ENCODE measurements around the gene METAP1. TPM values are rescaled to one million over a fixed set of nuclear protein-coding genes. Genes with fewer than 3 reads are reported as not detected.
"Not testable (repeated sequence)": the region's sequence is repeated elsewhere in the genome, so short reads cannot be mapped to it uniquely, and the experiment has no call there.

Gene METAP1
- total RNA-seq, 1 donor from 2014 or later, result 41.9 TPM

DNA sequence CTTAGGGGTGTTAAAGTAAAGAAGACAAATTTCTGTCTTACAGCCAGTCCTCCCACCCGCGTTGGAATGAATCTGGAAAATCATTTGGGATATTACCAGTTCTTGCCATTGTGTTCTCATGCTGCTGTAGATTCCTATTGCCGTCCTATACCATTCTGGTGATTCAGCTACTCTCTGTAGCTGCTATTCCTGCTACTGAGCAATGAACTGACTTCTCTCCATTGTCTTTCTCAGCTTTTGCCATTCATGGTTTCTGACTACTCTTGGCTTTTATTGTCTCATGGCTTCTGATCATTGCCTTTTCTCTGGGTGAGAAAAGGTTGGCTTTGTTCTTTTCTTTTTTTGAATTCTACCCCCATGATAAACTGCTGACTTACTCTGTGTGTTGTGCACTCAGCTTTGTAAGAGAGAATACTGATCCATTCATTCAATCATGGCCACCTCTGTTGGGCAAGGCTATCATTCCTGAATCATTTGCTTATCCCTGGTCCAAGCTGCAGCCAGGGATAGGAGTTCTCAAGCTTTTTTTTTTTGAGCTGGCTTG lies 27.7 kb upstream of the METAP1 start:
- no peaks in the 10 kb centered on the region for H3K36me3 ChIP-seq (ENCODE audit: control insufficient read depth, insufficient read depth, low read length)
- H3K27me3 ChIP-seq (ENCODE audit: control insufficient read depth, insufficient read depth, low read length), result no peaks in the 10 kb centered on the region
- H3K4me3 ChIP-seq (ENCODE audit: low read depth, low read length), result no peak overlapping the region
- DNase-seq (ENCODE audit: low read depth), result no peak
- TF ChIP-seq, protein P1, sequence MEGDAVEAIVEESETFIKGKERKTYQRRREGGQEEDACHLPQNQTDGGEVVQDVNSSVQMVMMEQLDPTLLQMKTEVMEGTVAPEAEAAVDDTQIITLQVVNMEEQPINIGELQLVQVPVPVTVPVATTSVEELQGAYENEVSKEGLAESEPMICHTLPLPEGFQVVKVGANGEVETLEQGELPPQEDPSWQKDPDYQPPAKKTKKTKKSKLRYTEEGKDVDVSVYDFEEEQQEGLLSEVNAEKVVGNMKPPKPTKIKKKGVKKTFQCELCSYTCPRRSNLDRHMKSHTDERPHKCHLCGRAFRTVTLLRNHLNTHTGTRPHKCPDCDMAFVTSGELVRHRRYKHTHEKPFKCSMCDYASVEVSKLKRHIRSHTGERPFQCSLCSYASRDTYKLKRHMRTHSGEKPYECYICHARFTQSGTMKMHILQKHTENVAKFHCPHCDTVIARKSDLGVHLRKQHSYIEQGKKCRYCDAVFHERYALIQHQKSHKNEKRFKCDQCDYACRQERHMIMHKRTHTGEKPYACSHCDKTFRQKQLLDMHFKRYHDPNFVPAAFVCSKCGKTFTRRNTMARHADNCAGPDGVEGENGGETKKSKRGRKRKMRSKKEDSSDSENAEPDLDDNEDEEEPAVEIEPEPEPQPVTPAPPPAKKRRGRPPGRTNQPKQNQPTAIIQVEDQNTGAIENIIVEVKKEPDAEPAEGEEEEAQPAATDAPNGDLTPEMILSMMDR (IDR thresholded peaks at IDR 0.05; ENCODE audit: insufficient read depth, low read length, severe bottlenecking), result no peak
- FAIRE-seq, result no peak

DNA sequence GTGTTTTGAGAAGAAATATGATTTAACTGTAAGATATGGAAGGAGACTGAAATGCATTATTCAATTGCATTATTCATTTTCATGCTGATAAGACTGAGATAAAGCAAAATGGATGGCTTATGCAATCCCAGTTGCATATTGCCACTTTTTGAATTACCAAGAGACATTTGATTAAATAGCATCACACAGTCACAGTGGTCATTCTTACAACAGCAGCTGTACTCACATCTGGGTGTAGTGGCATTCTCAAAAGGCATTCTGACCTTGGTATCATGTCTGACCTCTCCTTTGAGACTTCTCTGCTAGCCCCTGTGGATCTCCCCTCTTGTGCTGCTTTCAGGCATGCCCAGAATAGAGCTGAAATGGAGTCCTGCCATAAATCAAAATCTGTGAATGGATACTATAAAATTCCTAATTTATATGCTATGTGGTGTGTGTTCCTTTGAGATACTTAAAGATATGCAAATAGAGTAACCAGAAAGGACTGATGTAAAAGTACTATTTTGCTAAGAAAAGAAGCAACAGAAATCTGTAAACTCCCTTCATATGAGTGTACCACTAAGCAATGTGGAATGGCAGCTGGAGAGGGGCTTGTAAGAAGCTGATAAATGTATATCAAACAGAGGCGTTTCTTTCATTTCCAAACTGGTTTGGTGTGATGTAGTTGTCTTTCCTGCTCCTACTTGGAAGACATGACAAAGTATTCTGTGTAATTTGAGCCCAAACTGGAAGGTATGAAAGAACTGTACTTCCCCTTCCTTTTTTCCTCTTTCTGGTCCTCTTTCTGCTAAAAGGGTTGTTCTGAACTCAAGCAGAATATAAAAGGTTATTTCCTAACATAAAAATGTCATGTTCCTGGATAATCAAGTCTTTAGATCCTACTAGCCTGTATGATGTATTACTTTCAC lies 25.4 kb upstream of the METAP1 start:
- peak; percentile 35 for DNase-seq (ENCODE audit: low read depth)
- no peak for FAIRE-seq
- Histone ChIP-seq H3K27me3 (ENCODE audit: control insufficient read depth, insufficient read depth, low read length) (no peaks in the 10 kb centered on the region), H3K36me3 (ENCODE audit: control insufficient read depth, insufficient read depth, low read length) (no peaks in the 10 kb centered on the region), H3K4me3 (ENCODE audit: low read depth, low read length) (no peak overlapping the region)
- TF ChIP-seq, protein P1 (IDR thresholded peaks at IDR 0.05; ENCODE audit: insufficient read depth, low read length, severe bottlenecking), result no peak

DNA sequence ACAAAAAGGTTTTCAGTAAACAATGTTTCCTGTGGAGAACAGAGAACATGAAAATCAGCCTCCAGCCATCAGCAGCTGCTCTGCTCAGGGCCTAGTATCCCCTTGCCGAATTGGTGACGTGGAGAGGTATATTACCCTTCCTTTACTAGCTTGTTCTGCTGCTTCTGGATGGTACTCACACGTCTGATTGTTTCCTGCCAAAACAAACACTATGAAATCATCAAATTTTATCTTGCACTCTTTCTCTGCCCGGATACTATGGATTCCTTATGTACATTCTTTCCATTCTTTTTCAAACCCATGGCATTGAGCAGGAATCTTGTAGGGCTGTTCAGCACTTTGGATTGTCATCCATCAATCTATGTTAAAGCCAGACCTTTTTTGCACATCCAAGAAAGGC lies 18.8 kb upstream of the METAP1 start:
- no peak for FAIRE-seq

DNA sequence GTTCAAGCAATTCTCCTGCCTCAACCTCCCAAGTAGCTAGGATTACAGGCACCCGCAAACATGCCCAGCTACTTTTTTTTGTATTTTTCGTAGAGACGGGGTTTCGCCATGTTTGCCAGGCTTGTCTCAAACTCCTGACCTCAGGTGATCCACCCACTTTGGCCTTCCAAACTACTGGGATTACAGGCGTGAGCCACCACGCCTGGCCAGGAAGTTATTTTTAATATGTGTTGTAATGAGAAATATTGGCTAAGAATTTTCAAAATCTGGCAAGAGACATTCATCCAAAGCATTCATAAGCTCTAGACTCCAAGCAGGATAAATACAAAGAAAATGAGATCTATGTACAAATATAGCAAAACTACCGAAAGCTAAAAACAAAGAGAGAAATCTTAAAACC lies 18.0 kb upstream of the METAP1 start:
- FAIRE-seq (no peak), DNase-seq (ENCODE audit: low read depth) (no peak)
- H3K27me3 ChIP-seq (ENCODE audit: control insufficient read depth, insufficient read depth, low read length), result no peaks in the 10 kb centered on the region
- TF ChIP-seq, protein P1 (IDR thresholded peaks at IDR 0.05; ENCODE audit: insufficient read depth, low read length, severe bottlenecking), result no peak
- no peak overlapping the region for H3K4me3 ChIP-seq (ENCODE audit: low read depth, low read length)
- H3K36me3 ChIP-seq (ENCODE audit: control insufficient read depth, insufficient read depth, low read length), result no peaks in the 10 kb centered on the region

More for the DNA sequence above, 18.8 kb upstream of the METAP1 start:
- Histone ChIP-seq H3K36me3 (ENCODE audit: control insufficient read depth, insufficient read depth, low read length) (no peaks in the 10 kb centered on the region), H3K27me3 (ENCODE audit: control insufficient read depth, insufficient read depth, low read length) (no peaks in the 10 kb centered on the region), H3K4me3 (ENCODE audit: low read depth, low read length) (no peak overlapping the region)
- TF ChIP-seq, protein P1 (IDR thresholded peaks at IDR 0.05; ENCODE audit: insufficient read depth, low read length, severe bottlenecking), result no peak
- DNase-seq (ENCODE audit: low read depth), result peak; percentile 83

DNA sequence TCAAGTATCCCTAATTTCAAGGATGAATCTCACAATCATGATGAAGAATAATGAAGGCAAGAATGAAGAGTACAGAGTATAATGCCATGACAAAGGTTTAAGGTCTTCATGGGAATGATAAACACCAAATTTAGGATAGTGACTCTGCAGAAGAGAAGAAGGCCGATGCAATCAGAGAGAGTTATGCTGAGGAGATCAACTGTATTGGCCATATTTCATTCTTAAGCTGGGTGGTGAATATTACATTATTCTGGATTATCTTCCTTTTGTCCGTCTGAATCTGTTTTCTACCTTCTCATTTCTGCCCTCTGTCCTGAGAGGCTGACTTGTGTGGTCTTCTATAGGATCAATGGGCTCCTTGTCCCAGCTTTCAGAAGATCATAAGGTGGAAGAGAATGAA lies 7.8 kb upstream of the METAP1 start:
- no peak overlapping the region for H3K4me3 ChIP-seq (ENCODE audit: low read depth, low read length)
- DNase-seq (ENCODE audit: low read depth) (no peak), FAIRE-seq (no peak)
- H3K36me3 ChIP-seq (ENCODE audit: control insufficient read depth, insufficient read depth, low read length), result no peaks in the 10 kb centered on the region
- no peaks in the 10 kb centered on the region for H3K27me3 ChIP-seq (ENCODE audit: control insufficient read depth, insufficient read depth, low read length)
- TF ChIP-seq, protein P1 (IDR thresholded peaks at IDR 0.05; ENCODE audit: insufficient read depth, low read length, severe bottlenecking), result no peak

DNA sequence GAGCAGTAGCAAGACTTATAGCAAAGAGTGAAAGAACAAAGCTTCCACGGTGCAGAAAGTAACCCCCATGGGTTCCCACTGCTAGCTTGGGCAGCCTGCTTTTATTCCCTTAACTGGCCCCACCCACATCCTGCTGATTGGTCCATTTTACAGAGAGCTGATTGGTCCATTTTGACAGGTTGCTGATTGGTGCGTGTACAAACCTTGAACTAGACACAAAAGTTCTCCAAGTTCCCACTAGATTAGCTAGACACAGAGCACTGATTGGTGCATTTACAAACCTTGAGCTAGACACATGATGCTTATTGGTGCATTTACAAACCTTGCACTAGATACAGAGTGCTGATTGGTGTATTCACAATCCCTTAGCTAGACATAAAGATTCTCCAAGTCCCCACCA lies 2.7 kb upstream of the METAP1 start:
- FAIRE-seq; H3K4me3 ChIP-seq (ENCODE audit: low read depth, low read length); DNase-seq (ENCODE audit: low read depth): not testable (repeated sequence)

More for the DNA sequence above, 2.7 kb upstream of the METAP1 start:
- H3K36me3 ChIP-seq (ENCODE audit: control insufficient read depth, insufficient read depth, low read length); H3K27me3 ChIP-seq (ENCODE audit: control insufficient read depth, insufficient read depth, low read length): not testable (repeated sequence)
